RKO (cell line): ENCODE measurements around the gene KDM4C.

Experiments
- DNase-seq: peaks from one replicate; pipeline ENCODE4 v3.0.0-alpha.2; 2016; ENCODE audit warnings: low spot score

The KDM4C gene

DNA sequence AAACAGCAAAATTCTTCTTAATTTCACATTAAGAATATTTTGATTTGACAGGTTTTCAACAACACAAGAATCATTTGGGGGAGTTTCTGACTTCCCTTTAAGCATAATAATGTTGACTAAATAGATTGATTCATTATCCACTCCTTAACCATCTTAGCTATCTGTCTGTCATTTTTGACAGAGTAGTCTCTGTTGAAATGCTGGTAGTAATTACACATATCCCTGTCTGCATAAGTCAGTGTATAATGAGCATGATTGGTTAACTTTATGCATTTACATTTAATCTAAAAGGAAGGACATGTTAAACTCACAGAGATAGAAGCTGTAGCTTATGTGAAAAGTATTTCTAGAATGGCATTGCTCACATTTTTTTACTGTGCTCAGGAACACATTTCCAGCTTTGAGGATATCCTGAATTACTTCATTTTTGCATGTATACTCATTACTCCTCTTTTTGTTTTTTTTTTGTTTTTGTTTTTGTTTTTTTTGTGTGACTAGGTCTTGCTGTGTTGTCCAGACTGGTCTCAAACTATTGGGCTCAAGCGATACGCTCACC, 385.9 kb downstream of the KDM4C start:
- no peak for DNase-seq

DNA sequence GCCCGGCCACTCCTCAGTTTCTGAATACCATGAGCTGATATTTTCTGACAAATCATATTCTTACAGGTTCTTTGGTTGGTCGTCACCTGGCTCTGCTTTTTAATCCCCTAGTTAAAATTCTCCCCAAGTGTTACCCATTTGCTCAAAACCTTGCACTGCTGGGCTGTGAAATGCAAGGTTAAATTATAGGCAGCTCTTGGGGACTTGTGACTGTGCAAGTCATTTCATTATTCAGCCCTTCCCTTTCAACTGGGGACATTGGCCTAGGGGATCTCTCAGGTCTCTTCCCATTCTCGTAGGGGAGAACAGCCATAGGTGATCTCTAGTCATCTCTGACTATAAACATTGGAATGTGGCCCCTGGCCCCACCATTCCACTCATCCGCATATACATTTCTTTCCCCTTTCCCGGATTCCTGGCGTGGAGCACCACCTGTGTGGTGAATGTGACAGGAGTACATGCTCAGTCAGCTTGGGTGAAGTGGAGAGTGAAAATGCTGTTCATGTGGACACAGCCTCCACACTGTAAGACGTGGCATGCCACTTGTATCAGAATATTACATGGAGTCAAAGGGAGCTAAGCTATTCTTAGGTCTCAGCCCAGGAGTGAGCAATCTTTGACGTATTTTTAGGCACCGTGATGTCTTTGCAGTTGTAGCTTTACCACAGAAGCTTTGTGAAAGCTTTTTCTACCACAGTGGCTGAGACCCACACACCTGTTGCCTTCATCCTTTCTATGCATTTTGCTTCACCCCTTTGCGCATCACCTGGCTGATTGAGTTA, 386.7 kb downstream of the KDM4C start:
- no peak for DNase-seq

DNA sequence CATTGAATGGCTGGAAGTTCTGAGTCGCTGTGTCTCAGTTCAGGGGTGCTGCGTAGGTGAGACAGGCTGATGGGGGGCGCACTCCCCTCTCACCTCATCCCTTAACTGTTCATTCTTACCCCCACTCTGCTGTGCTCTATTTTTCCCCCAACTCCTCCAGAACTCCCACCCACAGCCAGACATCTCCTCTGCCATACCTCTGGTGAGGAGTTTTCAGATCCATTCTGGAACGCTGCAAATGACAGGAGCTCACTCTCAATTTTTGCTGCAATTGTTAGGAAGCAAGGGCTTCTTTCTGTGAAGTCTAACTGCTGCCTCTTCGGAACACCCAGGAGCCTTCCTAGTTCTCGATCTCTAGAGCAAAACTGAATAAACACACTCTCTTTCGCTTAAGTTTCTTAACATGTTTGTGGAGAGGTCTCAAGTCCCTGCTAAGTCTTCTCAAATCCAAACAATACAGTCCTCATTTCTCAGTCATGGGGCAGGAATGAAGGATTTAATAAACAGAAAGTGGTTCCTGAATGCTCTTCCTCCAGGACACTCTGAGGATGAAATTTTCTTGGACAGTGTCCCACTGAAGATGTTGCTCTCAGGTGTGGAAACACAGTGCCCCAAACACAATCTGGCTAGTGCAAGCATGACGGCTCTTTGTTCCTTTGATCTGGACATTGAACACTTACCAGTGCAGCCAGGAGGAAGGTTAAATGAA, 387.7 kb downstream of the KDM4C start:
- DNase-seq = no peak

DNA sequence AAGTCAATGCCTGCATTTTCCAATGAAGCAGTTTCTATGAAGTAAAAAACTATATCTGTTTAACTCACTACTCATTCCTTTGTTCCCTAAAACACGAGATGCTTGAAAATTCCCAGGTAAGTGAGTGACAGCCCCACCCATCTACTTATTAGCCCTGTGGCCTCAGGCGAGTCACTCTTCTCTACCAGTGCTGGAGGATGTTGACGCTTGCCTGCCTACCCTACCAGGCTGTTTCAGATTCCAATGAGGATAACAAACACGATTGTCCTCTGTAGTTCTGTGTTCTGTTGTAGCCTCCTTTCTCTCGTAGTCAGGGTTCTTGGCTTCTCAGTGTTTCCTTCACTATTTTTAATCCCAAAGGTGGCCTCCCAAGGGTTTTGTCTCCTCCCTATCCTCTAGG, 388.8 kb downstream of the KDM4C start:
- DNase-seq = no peak

DNA sequence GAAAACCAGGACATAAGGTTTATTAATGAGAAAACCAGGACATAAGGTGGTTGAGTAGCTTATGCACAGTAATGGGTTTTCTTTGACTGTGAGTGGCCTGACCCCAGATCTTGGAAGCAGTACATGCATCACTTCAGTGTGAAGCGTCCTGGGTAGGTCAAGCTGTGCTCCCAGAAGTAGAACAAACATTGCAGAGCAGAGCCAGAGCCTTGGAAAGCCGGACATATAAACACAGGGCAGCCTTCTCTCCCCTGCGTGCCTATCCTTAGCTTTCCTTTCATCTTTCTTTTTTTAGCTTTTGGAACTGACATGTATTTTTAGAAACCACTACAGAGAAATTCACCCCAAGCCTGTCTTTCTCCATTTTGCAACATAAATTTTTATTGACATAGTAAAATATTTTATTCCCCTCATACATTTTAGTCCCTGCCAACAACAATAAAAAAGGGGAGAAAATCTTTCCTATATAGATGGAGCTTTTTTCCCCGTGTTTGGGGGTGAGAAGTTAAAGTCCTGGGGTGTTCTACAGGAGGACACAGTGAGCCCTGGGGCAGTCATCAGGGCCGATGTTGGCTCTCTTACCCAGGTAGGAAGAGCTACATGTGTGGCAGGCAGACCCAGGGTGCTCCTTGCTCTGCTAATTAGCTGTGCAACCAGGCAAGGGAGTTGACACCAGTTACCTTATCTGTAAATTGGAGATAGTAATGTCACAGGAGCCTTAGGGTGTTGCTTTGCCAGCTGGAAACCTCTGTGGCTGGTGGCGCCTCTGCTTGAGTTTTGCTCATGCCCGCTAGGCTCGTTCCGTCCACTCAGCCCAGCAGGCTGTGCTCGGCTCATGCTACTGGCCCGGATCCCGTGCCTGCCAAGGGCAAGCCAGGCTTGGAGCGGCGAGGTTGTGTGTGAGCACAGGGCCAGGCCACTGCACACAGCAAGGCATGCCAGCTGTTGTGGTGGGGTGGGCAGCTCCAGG, 389.6 kb downstream of the KDM4C start:
- DNase-seq = no peak

DNA sequence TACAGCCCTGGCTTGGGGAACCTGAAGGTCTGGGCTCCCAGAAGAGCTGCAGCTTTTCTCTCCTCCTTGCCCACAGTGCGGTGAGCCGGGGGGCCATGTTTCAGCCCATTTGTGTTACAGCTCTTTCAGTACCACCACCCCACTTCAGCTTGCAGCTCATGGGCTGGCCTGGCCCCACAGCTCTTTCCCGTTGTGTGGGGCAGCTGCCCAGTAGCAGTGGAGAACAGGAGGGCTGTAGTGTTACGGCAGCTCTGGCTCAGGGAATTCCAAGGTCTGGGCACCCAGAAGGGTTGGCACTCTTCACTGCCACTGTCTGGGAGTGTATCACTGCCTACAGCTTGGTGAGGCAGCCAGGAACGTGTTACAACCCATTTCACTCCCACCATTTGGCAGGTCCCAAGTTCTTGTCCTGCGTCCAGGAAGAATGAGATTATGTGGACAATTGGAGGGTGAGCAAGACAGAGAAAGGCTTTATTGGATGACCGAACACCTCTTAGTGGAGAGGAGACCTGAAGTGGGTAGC, 390.5 kb downstream of the KDM4C start:
- DNase-seq = no peak

DNA sequence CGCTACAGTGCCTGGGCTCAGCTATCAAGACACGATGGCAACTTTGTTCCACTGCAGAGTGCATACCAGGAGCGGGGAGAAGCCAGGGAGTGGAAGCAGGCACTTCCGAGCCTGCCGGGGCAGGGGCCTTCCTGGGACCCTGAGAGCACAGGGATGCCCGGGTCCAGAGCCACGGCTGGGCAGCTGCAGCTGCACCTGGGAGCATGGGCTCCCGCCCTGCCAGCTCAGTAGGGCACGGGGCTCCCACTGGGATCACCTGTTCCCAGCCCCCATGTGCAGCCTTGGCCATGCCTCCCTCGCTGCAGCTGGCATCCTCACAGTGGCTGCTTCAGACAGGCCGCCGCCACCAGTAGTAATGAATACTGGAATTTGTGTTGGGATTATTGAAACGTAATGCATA, 391.5 kb downstream of the KDM4C start:
- DNase-seq = no peak

DNA sequence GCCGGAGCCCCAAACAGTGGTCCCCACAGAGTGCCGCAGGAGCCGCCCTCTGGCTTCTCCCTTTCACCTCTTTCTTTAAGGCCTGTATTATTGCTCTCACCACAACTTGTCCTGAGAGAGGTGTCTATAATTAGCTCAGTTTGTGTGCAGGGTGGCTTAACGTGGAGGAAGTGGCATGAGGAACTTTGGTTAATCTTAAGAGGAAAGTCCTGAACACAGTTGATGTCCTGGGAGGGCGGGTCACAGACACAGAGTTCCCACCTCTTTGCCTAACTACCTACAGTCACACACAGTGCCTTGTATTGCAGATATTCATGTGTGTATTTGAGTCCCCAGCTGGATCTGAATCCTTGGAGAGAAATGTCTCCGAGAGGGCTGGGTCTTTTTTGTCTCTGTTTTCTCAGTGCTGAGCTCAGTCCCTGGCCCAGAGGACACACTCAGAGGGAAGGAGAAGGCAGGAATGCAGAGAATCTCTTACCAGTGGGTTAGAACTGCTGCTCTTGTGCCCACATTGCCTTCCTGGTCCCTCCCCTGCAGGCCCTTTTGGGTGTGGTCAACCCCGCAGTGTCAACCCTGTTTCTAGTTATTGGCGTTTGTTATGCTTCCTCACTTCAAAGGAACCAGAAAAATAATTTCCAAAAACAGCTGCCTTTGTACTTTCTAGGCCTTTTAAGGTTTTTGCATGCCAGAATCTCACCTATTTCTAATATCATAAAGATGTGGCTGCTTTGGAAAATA, 392.5 kb downstream of the KDM4C start:
- no peak for DNase-seq

DNA sequence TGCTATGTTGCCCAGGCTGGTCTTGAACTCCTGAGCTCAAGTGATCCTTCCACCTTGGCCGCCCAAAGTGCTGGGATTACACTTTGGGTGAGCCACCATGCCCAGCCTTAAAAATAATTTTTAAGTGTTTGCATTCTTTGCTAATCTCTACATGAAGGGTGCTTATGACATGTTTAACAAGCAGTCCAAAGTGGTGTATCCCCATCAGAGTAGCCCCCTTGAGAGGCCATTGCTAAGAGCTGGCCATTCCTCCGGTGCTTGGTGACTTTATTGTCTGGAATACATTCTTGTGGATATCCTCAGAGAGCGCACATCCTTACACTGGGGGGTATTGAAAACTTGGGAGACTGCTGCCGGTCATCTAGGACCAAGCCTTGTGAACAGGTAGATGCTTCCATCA, 395.4 kb downstream of the KDM4C start:
- DNase-seq = no peak

DNA sequence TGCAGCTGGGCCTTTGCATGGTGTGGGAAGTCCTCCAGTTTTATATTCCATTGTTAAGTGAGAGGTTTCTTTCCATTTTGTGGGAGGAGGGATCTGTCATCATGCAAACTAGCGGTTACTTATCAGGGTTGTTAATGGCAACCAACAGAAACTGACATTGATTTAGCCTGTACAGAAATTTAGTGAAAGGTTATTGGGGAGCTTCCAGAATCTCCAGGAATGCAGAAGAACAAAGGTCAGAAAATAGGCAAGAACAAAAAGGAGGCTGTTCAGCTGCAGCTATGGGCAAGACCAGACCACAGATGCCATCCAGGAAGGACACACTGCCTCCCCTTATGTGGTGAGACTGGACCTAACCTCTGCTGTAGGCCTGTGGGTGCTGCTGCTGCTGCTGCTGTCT, 395.8 kb downstream of the KDM4C start:
- DNase-seq = no peak

DNA sequence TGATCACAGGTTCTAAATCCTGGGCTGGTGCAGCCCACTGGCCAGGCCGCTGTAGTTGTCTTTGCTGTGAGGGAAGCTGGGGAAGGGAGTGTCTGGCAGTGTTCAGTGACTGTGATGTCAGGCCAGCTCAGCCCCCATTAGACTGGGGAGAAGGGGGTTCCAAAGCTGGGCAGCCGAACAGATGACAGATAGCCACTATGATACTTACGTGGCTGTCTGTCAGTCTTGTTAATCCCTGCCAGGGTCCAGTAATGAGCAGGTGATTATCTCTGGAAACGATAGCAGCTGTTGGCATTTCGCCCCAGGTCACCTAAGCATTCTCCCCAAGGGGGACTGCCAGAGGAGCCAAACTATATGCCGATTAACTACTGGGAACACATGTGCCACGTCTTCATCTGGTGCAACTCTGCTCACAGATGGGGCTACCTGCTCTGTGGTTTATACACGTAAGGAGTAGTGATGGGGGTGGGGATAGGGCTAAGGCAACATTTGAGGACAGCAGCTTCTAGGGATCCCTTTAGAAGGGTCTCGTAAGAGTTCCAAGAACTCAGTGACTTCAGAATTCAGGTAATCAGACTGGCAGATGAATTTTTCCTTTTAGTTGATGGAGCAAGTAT, 396.3 kb downstream of the KDM4C start:
- DNase-seq = no peak

DNA sequence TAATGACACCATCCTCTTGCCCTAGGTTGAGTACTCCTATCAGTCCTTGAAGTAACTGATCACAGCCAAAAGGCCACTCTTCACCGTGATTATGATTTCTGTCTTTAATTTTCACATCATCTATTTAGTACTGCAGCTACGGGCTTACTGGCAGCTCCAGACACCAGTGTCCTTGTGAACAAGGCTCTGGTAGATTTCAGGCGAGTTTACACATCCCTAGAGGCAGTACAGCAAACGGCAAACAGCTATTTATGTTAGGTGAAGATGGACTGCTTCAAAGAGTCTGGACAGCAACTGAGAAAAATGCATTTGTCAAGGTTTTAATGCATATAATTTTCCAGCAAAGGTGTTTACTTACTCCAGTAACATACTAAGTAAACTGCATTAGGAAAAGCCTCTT, 396.9 kb downstream of the KDM4C start:
- DNase-seq = no peak

DNA sequence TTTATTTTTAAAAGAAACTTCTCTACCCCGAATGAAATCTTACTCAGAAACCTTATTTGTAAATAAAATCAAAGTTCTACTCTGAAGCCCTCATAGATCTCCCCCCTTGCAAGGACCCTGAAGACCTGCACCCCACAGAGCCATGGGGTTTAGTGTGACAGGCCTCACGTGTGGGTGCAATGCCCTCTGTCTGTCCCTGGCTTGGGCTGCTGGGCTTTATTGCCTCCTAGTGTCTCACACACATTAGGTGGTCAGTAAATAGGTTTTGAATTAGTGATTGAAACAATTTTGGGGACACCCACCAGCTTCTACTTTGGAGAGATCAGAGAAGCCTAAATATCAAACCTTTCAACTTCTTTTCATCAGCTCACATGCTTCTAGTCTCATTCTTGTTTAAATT, 403.7 kb downstream of the KDM4C start:
- no peak for DNase-seq

DNA sequence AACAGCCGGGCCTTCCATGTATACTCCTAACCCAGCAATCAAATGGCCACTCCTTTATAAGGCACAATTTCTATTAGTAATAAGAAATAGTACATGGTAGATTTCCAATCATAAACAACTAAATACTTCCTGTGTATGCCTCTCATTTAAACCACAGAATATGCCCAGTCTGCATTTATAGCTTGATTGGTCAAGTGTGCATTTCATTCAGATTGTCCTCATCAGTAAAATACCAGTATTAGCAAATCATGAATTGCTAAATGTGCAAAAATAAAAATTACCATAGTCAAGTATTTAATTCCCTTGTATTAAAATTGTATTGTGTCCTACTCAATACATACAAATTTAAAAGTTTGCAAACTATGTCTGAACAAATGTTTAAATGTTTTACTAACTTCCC, 406.2 kb downstream of the KDM4C start:
- no peak for DNase-seq

DNA sequence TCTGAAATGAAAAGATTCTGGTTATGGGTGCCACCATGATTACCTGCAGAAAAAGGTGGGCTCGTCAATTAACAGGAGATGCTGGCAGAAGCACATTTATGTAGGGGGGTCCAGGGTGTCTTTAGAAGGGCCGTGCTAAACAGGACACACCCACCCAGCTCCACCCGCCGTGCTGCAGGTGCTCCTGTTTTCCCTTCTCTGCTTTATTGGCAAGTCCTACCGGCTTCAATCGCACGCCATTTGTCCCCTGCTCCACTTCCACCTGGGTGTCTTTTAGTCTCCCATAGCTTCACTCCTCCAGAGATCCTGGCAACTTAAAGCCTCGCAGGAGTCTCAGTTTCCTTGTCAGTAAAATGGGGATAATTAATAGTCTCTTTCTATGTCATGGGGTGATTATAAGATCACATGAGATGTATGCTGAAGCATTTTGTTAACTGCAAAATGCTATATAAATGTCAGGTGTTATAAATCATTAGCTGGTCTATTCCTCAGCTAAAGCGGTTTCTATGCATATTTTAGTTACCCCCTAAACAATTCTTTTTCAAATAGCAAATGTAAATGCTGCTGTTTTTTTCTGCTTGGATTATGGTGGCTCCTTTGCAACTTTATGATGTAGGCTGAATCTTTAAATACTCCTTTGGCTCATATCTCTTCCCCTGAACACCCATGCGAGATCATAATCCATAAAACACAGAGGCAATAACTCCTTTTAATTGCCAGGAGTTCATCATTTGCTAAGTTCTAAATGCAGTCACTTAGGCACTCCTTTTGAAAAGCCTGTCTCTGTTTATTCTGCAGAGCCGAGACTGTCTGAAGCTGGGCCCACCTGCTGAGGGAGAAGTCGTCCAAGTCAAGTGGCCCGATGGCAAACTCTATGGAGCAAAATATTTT, 406.9 kb downstream of the KDM4C start:
- DNase-seq = no peak

DNA sequence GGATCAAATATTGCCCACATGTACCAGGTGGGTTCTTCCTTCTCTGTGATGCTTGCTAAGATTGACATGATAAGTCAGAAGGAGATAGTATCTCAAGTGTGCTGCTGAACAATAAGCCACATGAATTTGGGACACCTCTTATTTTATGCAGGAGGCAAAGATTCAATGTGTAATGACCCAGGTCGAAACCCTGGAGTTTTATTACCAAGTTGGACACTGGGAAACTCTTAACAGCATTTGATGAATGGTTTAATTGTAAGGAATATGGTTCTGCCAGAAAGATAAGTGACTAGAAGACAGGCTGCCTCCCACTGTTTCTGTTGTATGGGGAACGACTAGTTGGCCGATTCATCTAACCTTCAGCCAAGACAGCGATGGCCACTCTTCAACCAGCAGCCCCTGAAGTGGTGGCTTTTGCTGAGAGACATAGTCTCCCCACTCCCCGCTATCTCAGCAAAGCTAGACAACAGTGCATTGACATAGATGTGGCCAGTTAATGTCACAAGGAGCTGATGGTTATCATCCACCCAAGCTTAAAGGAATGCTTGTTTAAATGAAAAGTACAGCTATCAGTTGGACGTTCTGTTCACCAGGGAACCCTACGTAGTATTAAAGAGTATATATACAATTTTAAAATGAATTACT, 407.7 kb downstream of the KDM4C start:
- no peak for DNase-seq

DNA sequence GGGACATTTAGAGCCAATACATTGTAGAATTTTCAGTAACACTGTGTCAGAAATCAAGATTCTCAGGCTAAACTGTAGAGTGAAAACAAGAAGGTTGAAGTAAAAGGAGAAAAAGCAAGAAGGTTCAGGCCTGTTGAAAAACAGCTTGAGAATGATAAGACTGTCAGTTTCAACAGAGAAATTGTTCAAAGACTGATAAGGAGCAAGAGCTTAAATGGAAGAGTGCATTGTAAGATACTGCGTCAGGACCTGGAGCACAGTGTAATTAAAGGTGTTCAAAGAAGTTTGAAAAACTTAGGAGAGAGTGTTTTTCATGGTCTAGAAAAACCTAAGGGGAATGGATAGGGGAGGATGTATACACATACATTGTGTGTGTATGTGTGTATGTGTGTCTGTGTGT, 408.3 kb downstream of the KDM4C start:
- DNase-seq = no peak

DNA sequence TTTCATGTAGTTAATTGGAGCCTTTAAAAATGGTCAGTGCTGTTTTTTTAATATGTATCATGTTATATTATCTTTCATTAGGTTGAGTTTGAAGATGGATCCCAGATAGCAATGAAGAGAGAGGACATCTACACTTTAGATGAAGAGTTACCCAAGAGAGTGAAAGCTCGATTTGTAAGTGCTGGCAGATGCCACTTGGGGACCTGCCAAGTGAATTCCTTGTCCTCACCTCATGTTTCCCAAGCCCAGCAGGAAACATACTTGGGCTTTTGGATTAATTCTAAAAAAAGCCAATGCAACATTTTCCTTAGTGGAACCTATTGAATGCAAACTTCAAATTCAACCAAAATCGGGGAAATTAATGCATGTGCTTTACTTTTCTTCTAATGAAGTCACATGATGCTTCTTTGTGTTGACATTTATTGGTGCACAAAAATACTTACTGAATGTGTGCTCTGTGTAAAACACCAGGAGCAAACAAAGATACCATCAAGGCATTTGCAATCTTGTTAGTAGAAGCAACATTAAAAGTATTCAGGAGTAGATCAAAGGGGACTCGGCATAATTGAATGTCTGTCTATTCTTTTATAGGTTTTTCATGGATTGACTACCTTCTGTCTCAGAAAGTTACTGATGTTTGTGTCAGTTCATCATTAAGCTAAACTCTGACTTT, 412.1 kb downstream of the KDM4C start:
- no peak for DNase-seq
